ENCODE results near the gene PSTPIP1. TPM values are rescaled to one million over a fixed set of nuclear protein-coding genes. Genes with fewer than 3 reads are reported as not detected.

Gene PSTPIP1
- total and polyA plus RNA-seq, 7 donors, result 0.97 to 2.2 (median 1.3) TPM

- intact Hi-C loops (cut with DNase I), result no loop called here
- TF ChIP-seq CTCF (IDR thresholded peaks at IDR 0.05), result no peak
- Histone ChIP-seq H3K36me3 (ENCODE audit: insufficient read depth in 1 of 2, low read depth in 1 of 2) (no peaks in the 10 kb centered on the region), H3K27me3 (ENCODE audit: insufficient read depth in 3 of 3, low read length in 2 of 3) (peaks cover 0 to 3% (median 0%) of the 10 kb centered on the region in 3 donors), H3K4me3 (no peak overlapping the region), H3K27ac (no peak overlapping the region), H3K9me3 (no peaks in the 10 kb centered on the region), H3K4me1 (no peaks in the 10 kb centered on the region)
- WGBS, 3 donors, result 60 to 74% (median 63%) methylated on average over 7 of the region's 7 CpGs
- ATAC-seq (no peak), DNase-seq (no peak)
These were observed 3.9 kb upstream of the PSTPIP1 start for GRCh38 chr15:76991048-76991447.

- H3K4me1 ChIP-seq, result peaks cover 6% of the 10 kb centered on the region
- no peak for ATAC-seq
- no peak for TF ChIP-seq CTCF (IDR thresholded peaks at IDR 0.05)
- WGBS, 3 donors, result 87 to 90% (median 87%) methylated on average over 9 of the region's 9 CpGs
- H3K9me3 ChIP-seq, result no peaks in the 10 kb centered on the region
- peaks cover 0 to 3% (median 0%) of the 10 kb centered on the region in 3 donors for H3K27me3 ChIP-seq (ENCODE audit: insufficient read depth in 3 of 3, low read length in 2 of 3)
- DNase-seq, result no peak
- no peak overlapping the region for H3K27ac ChIP-seq
- no peak overlapping the region for H3K4me3 ChIP-seq
- intact Hi-C loops (cut with DNase I), result no loop called here
- H3K36me3 ChIP-seq (ENCODE audit: insufficient read depth in 1 of 2, low read depth in 1 of 2), result no peaks in the 10 kb centered on the region
These were observed 2.9 kb upstream of the PSTPIP1 start for GRCh38 chr15:76991741-76992645.

GRCh38 chr15:76993114-76993725 lies 1.7 kb upstream of the PSTPIP1 start:
- Histone ChIP-seq H3K9me3 (no peaks in the 10 kb centered on the region), H3K27me3 (ENCODE audit: insufficient read depth in 3 of 3, low read length in 2 of 3) (peaks cover 0 to 3% (median 0%) of the 10 kb centered on the region in 3 donors), H3K4me1 (peaks cover 6% of the 10 kb centered on the region), H3K36me3 (ENCODE audit: insufficient read depth in 1 of 2, low read depth in 1 of 2) (no peaks in the 10 kb centered on the region), H3K4me3 (no peak overlapping the region), H3K27ac (no peak overlapping the region)
- intact Hi-C loops (cut with DNase I), result no loop called here
- DNase-seq (no peak), ATAC-seq (no peak)
- 82 to 95% (median 87%) methylated on average over 6 of the region's 6 CpGs for WGBS, 3 donors
- TF ChIP-seq CTCF (IDR thresholded peaks at IDR 0.05), result no peak

GRCh38 chr15:76994001-76994400 lies 925 bp upstream of the PSTPIP1 start:
- Histone ChIP-seq H3K4me1 (peaks cover 6% of the 10 kb centered on the region), H3K27ac (no peak overlapping the region), H3K9me3 (no peaks in the 10 kb centered on the region), H3K4me3 (no peak overlapping the region), H3K27me3 (ENCODE audit: insufficient read depth in 3 of 3, low read length in 2 of 3) (peaks cover 0 to 3% (median 0%) of the 10 kb centered on the region in 3 donors), H3K36me3 (ENCODE audit: insufficient read depth in 1 of 2, low read depth in 1 of 2) (no peaks in the 10 kb centered on the region)
- ATAC-seq (peak in 2 of 4 donors; percentile 23 to 43), DNase-seq (peak in 1 of 2 donors; percentile 55)
- 84 to 94% (median 92%) methylated on average over 8 of the region's 8 CpGs for WGBS, 3 donors
- TF ChIP-seq CTCF (IDR thresholded peaks at IDR 0.05), result no peak
- intact Hi-C loops (cut with DNase I), result no loop called here

Data from psoas muscle (tissue), 8 donors.